Epithelial cell of esophagus (primary cell): ENCODE results near the gene LSR.

ENCODE experiments used
- DNase-seq: peaks from one replicate; pipeline ENCODE4 v3.0.0; 2010; ENCODE audit warnings: low read depth
- H3K4me3 ChIP-seq: 2 replicates; pipeline ENCODE4 v1.5.1; 2011; ENCODE audit warnings: mild to moderate bottlenecking, low read length, control low read depth
- CTCF ChIP-seq: IDR thresholded peaks from 2 replicates; pipeline ENCODE4 v1.5.1; 2011; ENCODE audit warnings: low read depth, mild to moderate bottlenecking, low read length, control low read depth, inconsistent platforms; ENCODE audit not compliant: insufficient read depth; ENCODE audit errors: missing control alignments

The LSR gene

GRCh38 chr19:35314858-35315470 lies 66.2 kb downstream of the LSR start:
- no peak for TF ChIP-seq CTCF
- no peak for DNase-seq
- no peak overlapping the region for H3K4me3 ChIP-seq

- no peak overlapping the region for H3K4me3 ChIP-seq
- no peak for DNase-seq
- TF ChIP-seq CTCF: no peak
These were observed 67.1 kb downstream of the LSR start for GRCh38 chr19:35315883-35316282.

GRCh38 chr19:35316560-35316959 lies 67.8 kb downstream of the LSR start:
- H3K4me3 ChIP-seq: no peak overlapping the region
- no peak for DNase-seq
- TF ChIP-seq CTCF: no peak
